ENCODE data around the gene LIMCH1.
"Not testable (repeated sequence)": the region's sequence is repeated elsewhere in the genome, so short reads cannot be mapped to it uniquely, and the experiment has no call there.

The LIMCH1 gene

DNA sequence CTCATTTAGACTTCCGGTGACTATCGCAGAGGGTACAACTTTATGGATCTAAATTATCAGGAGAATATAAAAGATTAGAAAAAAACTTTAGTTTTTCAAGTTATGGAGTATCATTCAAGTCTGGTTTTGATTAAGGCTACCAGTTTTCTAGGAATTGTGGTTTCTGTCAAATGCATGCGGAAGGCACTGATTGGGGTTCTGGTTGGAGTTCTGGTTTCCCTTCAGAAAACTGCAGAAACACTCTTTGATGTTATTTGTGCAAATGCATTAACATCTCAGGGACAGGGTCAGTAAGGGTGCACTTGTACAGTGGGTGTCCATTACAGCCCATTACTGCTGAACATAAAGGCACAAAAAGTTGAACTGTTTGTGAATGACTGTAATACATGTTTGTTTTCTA is 100.2 kb downstream of the LIMCH1 start:
- CTCF ChIA-PET = interaction anchor here (1.3 kb wide), 1 partner anchor 10 kb away, joined by 3 read pairs; no protein-coding TSS in a partner anchor
- TF ChIP-seq, protein P1, sequence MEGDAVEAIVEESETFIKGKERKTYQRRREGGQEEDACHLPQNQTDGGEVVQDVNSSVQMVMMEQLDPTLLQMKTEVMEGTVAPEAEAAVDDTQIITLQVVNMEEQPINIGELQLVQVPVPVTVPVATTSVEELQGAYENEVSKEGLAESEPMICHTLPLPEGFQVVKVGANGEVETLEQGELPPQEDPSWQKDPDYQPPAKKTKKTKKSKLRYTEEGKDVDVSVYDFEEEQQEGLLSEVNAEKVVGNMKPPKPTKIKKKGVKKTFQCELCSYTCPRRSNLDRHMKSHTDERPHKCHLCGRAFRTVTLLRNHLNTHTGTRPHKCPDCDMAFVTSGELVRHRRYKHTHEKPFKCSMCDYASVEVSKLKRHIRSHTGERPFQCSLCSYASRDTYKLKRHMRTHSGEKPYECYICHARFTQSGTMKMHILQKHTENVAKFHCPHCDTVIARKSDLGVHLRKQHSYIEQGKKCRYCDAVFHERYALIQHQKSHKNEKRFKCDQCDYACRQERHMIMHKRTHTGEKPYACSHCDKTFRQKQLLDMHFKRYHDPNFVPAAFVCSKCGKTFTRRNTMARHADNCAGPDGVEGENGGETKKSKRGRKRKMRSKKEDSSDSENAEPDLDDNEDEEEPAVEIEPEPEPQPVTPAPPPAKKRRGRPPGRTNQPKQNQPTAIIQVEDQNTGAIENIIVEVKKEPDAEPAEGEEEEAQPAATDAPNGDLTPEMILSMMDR (IDR thresholded peaks at IDR 0.05; ENCODE audit: control extremely low read depth, extremely low read depth, low read depth, missing control alignments) = no peak
- DNase-seq (ENCODE audit: extremely low spot score) = no peak
- POLR2A ChIA-PET = no interaction called here

DNA sequence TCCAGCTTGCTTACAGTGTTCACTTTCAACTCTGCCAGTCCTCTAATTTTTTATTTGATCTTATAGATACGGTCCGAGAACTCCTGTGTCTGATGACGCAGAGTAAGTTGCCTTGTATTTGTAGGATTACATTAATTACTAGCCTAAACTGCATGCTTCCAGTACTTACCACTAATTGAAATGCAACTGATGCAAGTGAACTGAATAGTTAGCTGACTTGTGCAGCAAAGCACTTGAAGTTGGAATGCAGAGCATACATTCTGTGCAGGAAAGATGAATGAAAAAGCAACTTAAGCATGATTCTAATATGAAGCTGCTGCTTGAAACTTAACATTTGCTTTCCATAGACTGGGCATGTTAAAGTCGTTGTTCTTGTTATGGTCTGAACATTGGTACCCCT is 100.9 kb downstream of the LIMCH1 start:
- DNase-seq (ENCODE audit: extremely low spot score) = no peak
- TF ChIP-seq, protein P1 (IDR thresholded peaks at IDR 0.05; ENCODE audit: control extremely low read depth, extremely low read depth, low read depth, missing control alignments) = no peak
- ChIA-PET CTCF (interaction anchor here (1.3 kb wide), 1 partner anchor 9 kb away, joined by 3 read pairs; no protein-coding TSS in a partner anchor), POLR2A (no interaction called here)

DNA sequence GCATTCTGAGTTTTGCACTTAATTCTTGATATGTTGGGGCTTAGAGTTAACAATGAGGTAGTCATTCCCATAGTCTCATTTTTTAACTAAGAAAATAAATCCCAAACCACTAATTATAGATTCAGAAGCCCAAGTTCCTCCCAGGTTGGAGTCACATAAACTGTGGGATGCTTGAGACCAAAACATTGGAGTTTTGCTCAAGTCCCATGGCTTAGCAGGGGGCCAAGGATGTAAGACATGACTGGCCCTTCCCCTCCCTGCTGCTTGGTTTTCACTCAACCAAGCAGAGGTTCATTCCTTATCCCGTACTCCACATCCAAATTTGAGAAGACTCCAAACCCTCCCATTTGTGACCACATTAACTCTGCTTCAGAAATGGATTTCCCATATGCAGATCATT is 101.3 kb downstream of the LIMCH1 start:
- no peak for DNase-seq (ENCODE audit: extremely low spot score)
- ChIA-PET POLR2A (no interaction called here), CTCF (interaction anchor here (1.3 kb wide), 1 partner anchor 8 kb away, joined by 3 read pairs; no protein-coding TSS in a partner anchor)
- TF ChIP-seq, protein P1 (IDR thresholded peaks at IDR 0.05; ENCODE audit: control extremely low read depth, extremely low read depth, low read depth, missing control alignments) = no peak

DNA sequence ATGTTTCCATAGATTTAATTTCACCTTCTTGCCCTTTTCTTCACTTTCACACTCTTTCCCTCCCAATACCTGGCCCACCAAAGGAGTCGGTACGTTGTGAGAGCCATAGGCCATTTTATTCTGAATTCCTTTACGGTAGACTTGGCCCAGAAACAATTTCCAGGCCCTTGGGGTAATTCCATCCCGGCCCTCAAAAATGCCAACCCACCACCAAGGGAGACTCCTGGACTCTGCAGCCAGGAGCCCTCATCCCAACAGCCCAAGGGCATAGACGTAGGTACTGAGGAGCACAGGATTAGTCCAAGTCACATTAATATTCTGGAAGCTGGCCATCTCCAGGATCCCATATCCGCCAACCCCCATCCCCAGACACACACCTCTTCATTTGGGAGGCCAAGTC is 102.9 kb downstream of the LIMCH1 start:
- ChIA-PET CTCF (no interaction called here), POLR2A (no interaction called here)
- TF ChIP-seq, protein P1 (IDR thresholded peaks at IDR 0.05; ENCODE audit: control extremely low read depth, extremely low read depth, low read depth, missing control alignments) = no peak
- no peak for DNase-seq (ENCODE audit: extremely low spot score)

DNA sequence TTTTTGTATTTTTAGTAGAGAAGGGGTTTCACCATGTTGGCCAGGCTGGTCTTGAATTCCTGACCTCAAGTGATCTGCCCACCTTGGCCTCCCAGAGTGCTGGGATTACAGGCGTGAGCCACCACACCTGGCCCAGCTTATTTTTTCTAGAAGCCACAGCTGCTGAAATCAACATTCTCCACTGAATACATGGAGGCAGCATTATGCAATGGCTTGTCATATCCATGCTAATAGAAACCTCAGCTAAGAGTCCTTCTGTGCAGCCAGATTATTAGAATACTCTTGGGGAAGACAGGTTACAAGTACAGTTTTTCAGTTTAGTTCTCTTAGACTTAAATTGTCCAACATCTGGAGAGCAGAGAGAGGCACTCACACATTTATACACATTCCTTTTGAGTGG is 104.8 kb downstream of the LIMCH1 start:
- CTCF ChIA-PET = interaction anchor here (0.6 to 3.0 kb wide), 3 partner anchors 20 to 195 kb away, joined by 3 to 13 read pairs (median 3); no protein-coding TSS in a partner anchor
- POLR2A ChIA-PET; DNase-seq (ENCODE audit: extremely low spot score): not testable (repeated sequence)

DNA sequence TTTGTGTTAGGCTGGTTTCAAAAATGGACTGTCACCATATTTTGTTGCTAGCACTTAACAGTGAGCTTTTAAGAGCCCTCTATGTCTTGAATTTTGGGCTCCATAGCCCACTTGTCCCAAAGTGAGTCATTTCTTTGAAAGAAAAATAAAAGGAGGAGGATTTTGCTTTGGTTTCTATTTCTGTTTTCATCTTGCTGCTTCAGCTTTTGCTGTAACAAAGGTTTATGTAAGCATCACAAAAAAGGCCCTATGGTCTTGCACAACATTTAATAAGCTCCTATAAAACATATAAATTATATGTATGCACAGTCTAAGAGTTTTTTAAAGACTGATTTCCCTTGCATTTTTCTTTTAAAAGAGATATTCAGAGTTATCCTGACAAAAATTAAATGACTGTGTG is 105.4 kb downstream of the LIMCH1 start:
- CTCF ChIA-PET = interaction anchor here (1.4 to 3.0 kb wide), 3 partner anchors 19 to 364 kb away, joined by 3 to 13 read pairs (median 8); no protein-coding TSS in a partner anchor
- no peak for DNase-seq (ENCODE audit: extremely low spot score)
- POLR2A ChIA-PET = no interaction called here
- TF ChIP-seq, protein P1 (IDR thresholded peaks at IDR 0.05; ENCODE audit: control extremely low read depth, extremely low read depth, low read depth, missing control alignments) = no peak

DNA sequence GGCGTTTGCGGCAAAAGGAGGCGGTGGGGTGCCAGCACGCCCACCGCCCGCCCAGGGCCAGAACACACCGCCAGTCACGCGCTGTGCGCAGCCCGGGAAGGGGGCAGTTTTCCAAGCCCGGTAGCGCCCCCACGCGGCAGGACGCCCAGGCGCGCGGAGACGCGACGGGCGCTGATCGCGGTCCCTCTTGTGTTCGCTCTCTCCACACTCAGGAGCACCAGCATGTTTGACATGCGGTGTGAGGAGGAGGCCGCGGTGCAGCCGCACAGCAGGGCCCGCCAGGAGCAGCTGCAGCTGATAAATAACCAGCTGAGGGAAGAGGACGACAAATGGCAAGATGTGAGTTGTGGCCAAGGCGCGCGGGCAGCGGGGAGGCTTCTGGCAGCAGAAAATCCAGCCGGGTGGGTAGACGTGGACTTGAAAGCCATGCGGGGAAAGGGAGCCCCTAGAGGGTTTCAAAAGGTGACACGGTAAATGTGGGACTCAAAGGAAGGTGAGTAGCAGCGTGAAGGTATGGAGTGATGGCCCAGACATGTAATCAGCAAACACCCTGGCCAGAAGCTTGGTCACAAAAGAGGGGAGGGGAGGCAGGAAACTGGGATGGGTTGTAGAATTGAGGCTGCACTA is 106.4 kb downstream of the LIMCH1 start:
- peak; percentile 26 for DNase-seq (ENCODE audit: extremely low spot score)
- TF ChIP-seq, protein P1 (IDR thresholded peaks at IDR 0.05; ENCODE audit: control extremely low read depth, extremely low read depth, low read depth, missing control alignments) = peak; percentile 13
- POLR2A ChIA-PET = no interaction called here
- CTCF ChIA-PET = interaction anchor here (1.4 to 3.0 kb wide), 4 partner anchors 9 to 365 kb away, joined by 3 to 13 read pairs (median 6); no protein-coding TSS in a partner anchor
